NCI-H1694 (cell line): ENCODE data around the gene CAP2.
A peak's percentile ranks its signal among the peaks of the same experiment; 100 is the strongest.
"Not testable (repeated sequence)": the region's sequence is repeated elsewhere in the genome, so short reads cannot be mapped to it uniquely, and the experiment has no call there.

ENCODE experiments used
- DNase-seq: peaks from one replicate; lab custom pipeline; 2025; lab: John Stamatoyannopoulos, UW

The CAP2 gene

GRCh38 chr6:17439243-17439993 is 46.0 kb downstream of the CAP2 start:
- DNase-seq: no peak

GRCh38 chr6:17440811-17441210 is 47.4 kb downstream of the CAP2 start:
- not testable (repeated sequence) for DNase-seq

GRCh38 chr6:17442196-17442595 is 48.8 kb downstream of the CAP2 start:
- no peak for DNase-seq

GRCh38 chr6:17446713-17447112 is 53.3 kb downstream of the CAP2 start:
- no peak for DNase-seq

GRCh38 chr6:17448165-17448564 is 54.8 kb downstream of the CAP2 start:
- no peak for DNase-seq

- no peak for DNase-seq
These were observed 57.0 kb downstream of the CAP2 start for GRCh38 chr6:17450397-17450796.

- no peak for DNase-seq
These were observed 57.4 kb downstream of the CAP2 start for GRCh38 chr6:17450832-17451231.

GRCh38 chr6:17452096-17452495 is 58.7 kb downstream of the CAP2 start:
- DNase-seq: no peak

- DNase-seq: no peak
These were observed 61.1 kb downstream of the CAP2 start for GRCh38 chr6:17454316-17455005.

- DNase-seq: no peak
These were observed 62.5 kb downstream of the CAP2 start for GRCh38 chr6:17455919-17456318.

GRCh38 chr6:17456711-17457110 is 63.3 kb downstream of the CAP2 start:
- DNase-seq: no peak

GRCh38 chr6:17457405-17457804 is 64.0 kb downstream of the CAP2 start:
- no peak for DNase-seq

- no peak for DNase-seq
These were observed 64.6 kb downstream of the CAP2 start for GRCh38 chr6:17457956-17458355.

- DNase-seq: no peak
These were observed 65.6 kb downstream of the CAP2 start for GRCh38 chr6:17458966-17459365.

GRCh38 chr6:17460862-17461261 is 67.5 kb downstream of the CAP2 start:
- no peak for DNase-seq

- DNase-seq: no peak
These were observed 72.8 kb downstream of the CAP2 start for GRCh38 chr6:17466147-17466546.

GRCh38 chr6:17466707-17467106 is 73.3 kb downstream of the CAP2 start:
- DNase-seq: no peak

- no peak for DNase-seq
These were observed 75.8 kb downstream of the CAP2 start for GRCh38 chr6:17469006-17469832.

GRCh38 chr6:17470202-17470937 is 77.0 kb downstream of the CAP2 start:
- no peak for DNase-seq

- DNase-seq: no peak
These were observed 77.5 kb downstream of the CAP2 start for GRCh38 chr6:17470938-17471327.

- DNase-seq: no peak
These were observed 79.3 kb downstream of the CAP2 start for GRCh38 chr6:17472653-17473183.

GRCh38 chr6:17473554-17473953 is 80.2 kb downstream of the CAP2 start:
- DNase-seq: peak; percentile 86
